HEK293 (cell line): ENCODE results near the gene RAB9B.
"Not testable (repeated sequence)": the region's sequence is repeated elsewhere in the genome, so short reads cannot be mapped to it uniquely, and the experiment has no call there.

Experiments
- ATF2 ChIP-seq: fragments of 450-650 bp; formaldehyde crosslinking; IDR thresholded peaks from 2 replicates; pipeline ENCODE4 v1.5.1; 2016; ENCODE audit warnings: missing biosample characterization, missing genetic modification characterization, low read depth
- BCL6B ChIP-seq: fragments of 450-650 bp; formaldehyde crosslinking; IDR thresholded peaks from 2 replicates; pipeline ENCODE4 v1.5.1; 2017; ENCODE audit warnings: missing biosample characterization, missing genetic modification characterization
- CTCF ChIP-seq: fragments of 450-650 bp; formaldehyde crosslinking; IDR thresholded peaks from 2 replicates; pipeline ENCODE4 v1.5.1; 2016; ENCODE audit warnings: missing biosample characterization, missing genetic modification characterization
- KLF9 ChIP-seq: fragments of 450-650 bp; formaldehyde crosslinking; IDR thresholded peaks from 2 replicates; pipeline ENCODE4 v1.5.1; 2016; ENCODE audit warnings: missing biosample characterization, missing genetic modification characterization, low read depth
- PBX3 ChIP-seq: sonication (generic); formaldehyde crosslinking; IDR thresholded peaks from 2 replicates; pipeline ENCODE4 v1.8.1; 2022; ENCODE audit warnings: mild to moderate bottlenecking, moderate library complexity, missing genetic modification reagents
- TCF7L2 ChIP-seq: IDR thresholded peaks from 2 replicates; pipeline ENCODE4 v1.6.1; 2011; ENCODE audit warnings: low read depth, mild to moderate bottlenecking, inconsistent platforms, low read length, moderate library complexity, borderline replicate concordance
- ZBTB8A ChIP-seq: fragments of 450-650 bp; formaldehyde crosslinking; IDR thresholded peaks from 2 replicates; pipeline ENCODE4 v1.5.1; 2016; ENCODE audit warnings: missing biosample characterization, missing genetic modification characterization
- ZNF121 ChIP-seq: fragments of 450-650 bp; formaldehyde crosslinking; IDR thresholded peaks from 2 replicates; pipeline ENCODE4 v1.5.1; 2016; ENCODE audit warnings: missing biosample characterization, missing genetic modification characterization
- ZNF133 ChIP-seq: fragments of 450-650 bp; formaldehyde crosslinking; IDR thresholded peaks from 2 replicates; pipeline ENCODE4 v1.5.1; 2016; ENCODE audit warnings: missing biosample characterization, missing genetic modification characterization
- ZNF670 ChIP-seq: fragments of 450-650 bp; formaldehyde crosslinking; IDR thresholded peaks from 2 replicates; pipeline ENCODE4 v1.5.1; 2016; ENCODE audit warnings: missing biosample characterization, missing genetic modification characterization, low read depth
- ZNF830 ChIP-seq: fragments of 450-650 bp; IDR thresholded peaks from 2 replicates; pipeline ENCODE4 v1.5.0; 2018; ENCODE audit warnings: missing biosample characterization, missing genetic modification characterization, low read depth, mild to moderate bottlenecking, moderate library complexity
- ZSCAN30 ChIP-seq: fragments of 450-650 bp; IDR thresholded peaks from 2 replicates; pipeline ENCODE4 v1.5.1; 2018; ENCODE audit warnings: missing biosample characterization, mild to moderate bottlenecking, missing genetic modification characterization, moderate library complexity

GRCh38 chrX:103820802-103821201, 11.3 kb downstream of the RAB9B start:
- not testable (repeated sequence) for TF ChIP-seq CTCF (tag by site-specific recombination); ZNF830 (tag by site-specific recombination); ZSCAN30 (tag by site-specific recombination); ZNF670 (tag by site-specific recombination); TCF7L2; KLF9 (tag by site-specific recombination); ZBTB8A (tag by site-specific recombination); ZNF133 (tag by site-specific recombination); PBX3; ATF2; BCL6B (tag by site-specific recombination)
- TF ChIP-seq ZNF121 (tag by site-specific recombination), result 0 out of 2 replicates have a peak, but pooled peaks have one; percentile 41
